Measurements from ENCODE around the gene RACGAP1.

GRCh38 chr12:50013361-50014147 lies 11.7 kb downstream of the RACGAP1 start:
- TF ChIP-seq FOXK2 (IDR thresholded peaks at IDR 0.05), result no peak
- TF ChIP-seq SUZ12 (IDR thresholded peaks at IDR 0.05), result no peak
- no peak for TF ChIP-seq ZNF384 (IDR thresholded peaks at IDR 0.05)
- TF ChIP-seq SP1 (IDR thresholded peaks at IDR 0.05), result no peak
- no peak for TF ChIP-seq ELF4 (IDR thresholded peaks at IDR 0.05)
- no peak for TF ChIP-seq L3MBTL2 (conservative IDR thresholded peaks at IDR 0.05)
- no peak for TF ChIP-seq LEF1 (IDR thresholded peaks at IDR 0.05; ENCODE audit: borderline replicate concordance)
- TF ChIP-seq NFRKB (IDR thresholded peaks at IDR 0.05), result no peak

All from HEK293T (cell line).